Calu3 (cell line): Measurements from ENCODE around the gene GPC1. TPM values are rescaled to one million over a fixed set of nuclear protein-coding genes. Genes with fewer than 3 reads are reported as not detected.
"Not testable (repeated sequence)": the region's sequence is repeated elsewhere in the genome, so short reads cannot be mapped to it uniquely, and the experiment has no call there.

Experiments
- BruUV-seq: library from RNA; stranded (reverse); fragments of 400-500 nt; replicated peaks from 2 replicates; lab custom pipeline; 2021; lab: Mats Ljungman, UMichigan
- CTCF ChIA-PET: fragments of 300-600 bp; sonication (Branson Sonifier 250); formaldehyde crosslinking; loops from one replicate; lab custom pipeline; 2022; ENCODE audit warnings: antibody characterized with exemption; lab: Charles Lee
- DNase-seq: peaks from one replicate; pipeline ENCODE4 v3.0.0; 2022
- H3K27ac Mint-ChIP-seq: one replicate; pipeline ENCODE4 v1.8.0; 2022; ENCODE audit warnings: mixed read lengths; ENCODE audit not compliant: unreplicated experiment
- H3K27me3 Mint-ChIP-seq: one replicate; pipeline ENCODE4 v1.8.0; 2022; ENCODE audit warnings: mixed read lengths; ENCODE audit not compliant: unreplicated experiment
- H3K36me3 Mint-ChIP-seq: one replicate; pipeline ENCODE4 v1.8.0; 2022; ENCODE audit warnings: mild to moderate bottlenecking, moderate library complexity, mixed read lengths; ENCODE audit not compliant: insufficient read depth, unreplicated experiment
- H3K4me1 Mint-ChIP-seq: one replicate; pipeline ENCODE4 v1.8.0; 2022; ENCODE audit warnings: mild to moderate bottlenecking, low read depth, mixed read lengths; ENCODE audit not compliant: unreplicated experiment
- H3K4me3 Mint-ChIP-seq: one replicate; pipeline ENCODE4 v1.8.0; 2022; ENCODE audit warnings: mild to moderate bottlenecking, low read depth, moderate library complexity, mixed read lengths; ENCODE audit not compliant: unreplicated experiment
- H3K9me3 Mint-ChIP-seq: one replicate; pipeline ENCODE4 v1.8.0; 2022; ENCODE audit warnings: low read depth, mixed read lengths; ENCODE audit not compliant: unreplicated experiment
- CTCF ChIP-seq: fragments of 200-600 bp; IDR thresholded peaks from one replicate; pipeline ENCODE4 v1.8.0; 2022; ENCODE audit warnings: antibody characterized with exemption; ENCODE audit not compliant: unreplicated experiment
- intact Hi-C: fragments of 100-400 bp; cut with micrococcal nuclease; formaldehyde crosslinking; loops from one replicate; pipeline ENCODE4 v1.10.0; 2022; ENCODE audit not compliant: unreplicated experiment
- total RNA-seq: library from RNA; stranded (reverse); gene quantifications from 2 replicates; pipeline ENCODE4 v1.2.3, GENCODE V29; 2022

GPC1 gene
- total RNA-seq, 1 experiment from 2014 or later = 51.5 TPM

GRCh38 chr2:240482141-240482540 lies 46.7 kb downstream of the GPC1 start:
- no peak overlapping the region for H3K4me3 Mint-ChIP-seq
- intact Hi-C loops = no loop called here
- BruUV-seq = no TSS peak
- H3K9me3 Mint-ChIP-seq = peaks cover 3% of the 10 kb centered on the region
- CTCF ChIA-PET = no interaction called here
- H3K27me3 Mint-ChIP-seq = no peaks in the 10 kb centered on the region
- no peak for TF ChIP-seq CTCF
- DNase-seq = no peak
- peaks cover 17% of the 10 kb centered on the region for H3K36me3 Mint-ChIP-seq
- no peaks in the 10 kb centered on the region for H3K4me1 Mint-ChIP-seq
- H3K27ac Mint-ChIP-seq = no peak overlapping the region

- H3K4me3 Mint-ChIP-seq = no peak overlapping the region
- TF ChIP-seq CTCF = no peak
- no peak overlapping the region for H3K27ac Mint-ChIP-seq
- CTCF ChIA-PET = interaction anchor here (0.6 kb wide), 1 partner anchor 55 kb away, joined by 5 read pairs; no protein-coding TSS in a partner anchor
- H3K4me1 Mint-ChIP-seq = no peaks in the 10 kb centered on the region
- H3K9me3 Mint-ChIP-seq = peaks cover 24% of the 10 kb centered on the region
- BruUV-seq = no TSS peak
- DNase-seq = no peak
- intact Hi-C loops = no loop called here
- peaks cover 25% of the 10 kb centered on the region for H3K36me3 Mint-ChIP-seq
- no peaks in the 10 kb centered on the region for H3K27me3 Mint-ChIP-seq
These were observed 56.0 kb downstream of the GPC1 start for GRCh38 chr2:240491483-240491882.

- TF ChIP-seq CTCF = no peak
- BruUV-seq = no TSS peak
- H3K4me1 Mint-ChIP-seq = no peaks in the 10 kb centered on the region
- intact Hi-C loops = no loop called here
- CTCF ChIA-PET = no interaction called here
- no peaks in the 10 kb centered on the region for H3K27me3 Mint-ChIP-seq
- H3K36me3 Mint-ChIP-seq = peaks cover 29% of the 10 kb centered on the region
- no peak overlapping the region for H3K4me3 Mint-ChIP-seq
- no peak for DNase-seq
- H3K9me3 Mint-ChIP-seq = peaks cover 16% of the 10 kb centered on the region
- no peak overlapping the region for H3K27ac Mint-ChIP-seq
These were observed 58.8 kb downstream of the GPC1 start for GRCh38 chr2:240494194-240494793.

GRCh38 chr2:240494942-240495341 lies 59.5 kb downstream of the GPC1 start:
- H3K27ac Mint-ChIP-seq, BruUV-seq, DNase-seq, H3K4me3 Mint-ChIP-seq, H3K27me3 Mint-ChIP-seq, intact Hi-C loops, CTCF ChIA-PET, H3K4me1 Mint-ChIP-seq: not testable (repeated sequence)
- Mint-ChIP-seq H3K36me3 (peaks cover 29% of the 10 kb centered on the region), H3K9me3 (peaks cover 13% of the 10 kb centered on the region)
- TF ChIP-seq CTCF = peak; percentile 25

- H3K4me1 Mint-ChIP-seq, H3K4me3 Mint-ChIP-seq, H3K9me3 Mint-ChIP-seq, H3K27me3 Mint-ChIP-seq, BruUV-seq, DNase-seq, intact Hi-C loops, H3K27ac Mint-ChIP-seq: not testable (repeated sequence)
- CTCF ChIA-PET = interaction anchor here (1.5 kb wide), 1 partner anchor 17 kb away, joined by 3 read pairs; no protein-coding TSS in a partner anchor
- H3K36me3 Mint-ChIP-seq = peaks cover 31% of the 10 kb centered on the region
These were observed 61.6 kb downstream of the GPC1 start for GRCh38 chr2:240497082-240497481.
